Nephron (organoid): Measurements from ENCODE around the gene CCDC106.

ENCODE experiments used
- H3K27ac Mint-ChIP-seq, 3 experiments: 2 replicates each; pipeline ENCODE4 v1.8.0; 2020; ENCODE audit warnings: mixed read lengths in 3 of 3, mild to moderate bottlenecking in 2 of 3, moderate library complexity in 1 of 3
- H3K27me3 Mint-ChIP-seq: 2 replicates; pipeline ENCODE4 v1.8.0; 2021; ENCODE audit warnings: low read depth, mild to moderate bottlenecking, moderate library complexity, mixed read lengths
- H3K36me3 Mint-ChIP-seq: 2 replicates; pipeline ENCODE4 v1.8.0; 2020; ENCODE audit warnings: low read depth, mixed read lengths
- H3K4me1 Mint-ChIP-seq: 2 replicates; pipeline ENCODE4 v1.8.0; 2020; ENCODE audit warnings: mixed read lengths
- H3K4me3 Mint-ChIP-seq, 3 experiments: 2 replicates each; pipeline ENCODE4 v1.8.0; 2020; ENCODE audit warnings: mild to moderate bottlenecking in 3 of 3, mixed read lengths in 3 of 3, moderate library complexity in 2 of 3
- H3K9me3 Mint-ChIP-seq: 2 replicates; pipeline ENCODE4 v1.8.0; 2020; ENCODE audit warnings: mixed read lengths
- CTCF ChIP-seq, 3 experiments: fragments of 200-600 bp; sonication (generic); IDR thresholded peaks; one replicate each; pipeline ENCODE4 v1.5.0; 2021; ENCODE audit warnings: antibody characterized with exemption in 3 of 3; ENCODE audit not compliant: unreplicated experiment in 3 of 3

CCDC106 gene

GRCh38 chr19:55680339-55681130, 32.5 kb downstream of the CCDC106 start:
- Mint-ChIP-seq H3K4me3 (peak overlapping the region in 1 of 3 experiments; percentile 11), H3K27me3 (no peaks in the 10 kb centered on the region), H3K9me3 (no peaks in the 10 kb centered on the region), H3K27ac (no peak overlapping the region), H3K36me3 (peaks cover 41% of the 10 kb centered on the region), H3K4me1 (peaks cover 30% of the 10 kb centered on the region)
- no peak for TF ChIP-seq CTCF (IDR thresholded peaks at IDR 0.05; ENCODE audit: unreplicated experiment in 3 of 3)

- Mint-ChIP-seq H3K27ac (peak overlapping the region in 1 of 3 experiments; percentile 69), H3K4me3 (no peak overlapping the region), H3K4me1 (peaks cover 21% of the 10 kb centered on the region), H3K9me3 (no peaks in the 10 kb centered on the region), H3K27me3 (no peaks in the 10 kb centered on the region), H3K36me3 (peaks cover 44% of the 10 kb centered on the region)
- TF ChIP-seq CTCF (IDR thresholded peaks at IDR 0.05; ENCODE audit: unreplicated experiment in 3 of 3), result no peak
Measured at GRCh38 chr19:55681131-55682092, 33.4 kb downstream of the CCDC106 start.

- H3K27ac Mint-ChIP-seq, result peak overlapping the region; percentile 90 to 97 (median 95)
- TF ChIP-seq CTCF (IDR thresholded peaks at IDR 0.05; ENCODE audit: unreplicated experiment in 3 of 3), result no peak
- H3K36me3 Mint-ChIP-seq, result peaks cover 32% of the 10 kb centered on the region
- H3K9me3 Mint-ChIP-seq, result no peaks in the 10 kb centered on the region
- peak overlapping the region in 1 of 3 experiments; percentile 41 for H3K4me3 Mint-ChIP-seq
- H3K27me3 Mint-ChIP-seq, result no peaks in the 10 kb centered on the region
- H3K4me1 Mint-ChIP-seq, result peaks cover 6% of the 10 kb centered on the region
Measured at GRCh38 chr19:55683449-55684261, 35.6 kb downstream of the CCDC106 start.

- Mint-ChIP-seq H3K27ac (peak overlapping the region in 2 of 3 experiments; percentile 95 to 97), H3K9me3 (no peaks in the 10 kb centered on the region), H3K4me3 (no peak overlapping the region), H3K4me1 (peaks cover 13% of the 10 kb centered on the region), H3K36me3 (peaks cover 26% of the 10 kb centered on the region), H3K27me3 (no peaks in the 10 kb centered on the region)
- no peak for TF ChIP-seq CTCF (IDR thresholded peaks at IDR 0.05; ENCODE audit: unreplicated experiment in 3 of 3)
Measured at GRCh38 chr19:55684946-55685681, 37.1 kb downstream of the CCDC106 start.

- peaks cover 26% of the 10 kb centered on the region for H3K36me3 Mint-ChIP-seq
- no peak for TF ChIP-seq CTCF (IDR thresholded peaks at IDR 0.05; ENCODE audit: unreplicated experiment in 3 of 3)
- peak overlapping the region in 1 of 3 experiments; percentile 75 for H3K27ac Mint-ChIP-seq
- no peaks in the 10 kb centered on the region for H3K27me3 Mint-ChIP-seq
- H3K9me3 Mint-ChIP-seq, result no peaks in the 10 kb centered on the region
- H3K4me3 Mint-ChIP-seq, result no peak overlapping the region
- H3K4me1 Mint-ChIP-seq, result peaks cover 13% of the 10 kb centered on the region
Measured at GRCh38 chr19:55685776-55686175, 37.8 kb downstream of the CCDC106 start.
